ENCODE data around the gene KCND2.

KCND2 gene

GRCh38 chr7:120475994-120476393 lies 203.0 kb downstream of the KCND2 start:
- in situ Hi-C loops (cut with MboI; ENCODE audit: low sequenced_read_pairs) = no loop called here

DNA sequence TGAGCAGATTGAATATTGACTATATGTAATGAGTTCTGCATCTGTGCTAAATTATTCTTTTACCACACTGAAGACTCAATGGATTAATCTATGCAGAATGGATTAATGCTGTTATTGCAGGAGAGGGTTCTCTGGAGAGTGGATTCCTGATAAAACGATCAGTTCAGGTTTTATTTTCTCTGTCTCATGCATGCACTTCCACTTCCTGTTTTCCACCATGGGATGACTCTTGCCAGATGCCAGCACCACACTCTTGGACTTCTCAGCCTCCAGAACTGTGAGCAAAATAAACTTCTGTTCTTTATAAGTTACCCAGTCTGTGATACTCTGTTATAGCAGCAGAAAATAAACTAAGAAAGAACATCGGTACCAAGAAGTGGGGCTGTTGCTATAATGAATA lies 207.5 kb downstream of the KCND2 start:
- in situ Hi-C loops (cut with MboI; ENCODE audit: low sequenced_read_pairs) = no loop called here

- in situ Hi-C loops (cut with MboI; ENCODE audit: low sequenced_read_pairs) = no loop called here
These were observed 208.0 kb downstream of the KCND2 start for GRCh38 chr7:120480930-120481329.

DNA sequence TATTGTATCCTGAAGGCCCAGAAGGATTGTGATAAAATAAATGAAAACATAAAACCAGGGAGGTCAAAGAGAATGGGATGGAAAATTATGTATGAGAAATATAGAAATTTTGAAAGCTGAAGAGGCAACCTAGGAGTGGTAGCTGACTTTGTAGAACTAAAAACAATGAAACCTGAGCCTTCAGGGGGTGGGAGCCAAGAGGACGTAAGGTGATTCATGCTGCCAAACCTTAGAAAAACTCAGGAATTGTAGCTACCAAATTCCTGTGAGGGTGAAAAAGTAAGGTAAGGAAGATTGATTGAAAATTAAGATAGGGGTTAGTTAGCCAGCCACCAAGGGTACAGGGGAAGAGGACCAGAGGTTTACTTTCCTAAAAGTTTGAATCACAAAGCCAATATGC lies 213.2 kb downstream of the KCND2 start:
- in situ Hi-C loops (cut with MboI; ENCODE audit: low sequenced_read_pairs) = no loop called here

DNA sequence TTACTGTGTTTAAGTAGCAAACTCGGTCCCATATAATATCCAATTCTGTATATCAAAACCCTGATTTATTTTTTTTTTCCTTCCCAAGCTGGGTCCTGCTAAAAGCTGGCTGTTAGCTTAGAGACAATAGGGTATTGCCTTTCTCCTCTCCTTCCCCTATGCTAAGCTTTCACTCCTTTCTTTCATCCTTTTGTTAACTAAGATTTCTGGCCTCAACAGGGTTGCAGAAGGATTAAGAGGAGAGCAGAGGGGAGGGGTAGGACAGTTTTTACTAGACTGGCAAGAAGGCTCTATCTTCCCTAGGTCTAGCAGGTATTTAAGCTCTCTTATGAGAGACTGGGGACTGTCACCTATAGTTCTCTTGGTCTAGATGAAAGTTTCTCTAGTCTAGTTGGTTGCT lies 229.2 kb downstream of the KCND2 start:
- in situ Hi-C loops (cut with MboI; ENCODE audit: low sequenced_read_pairs) = no loop called here

DNA sequence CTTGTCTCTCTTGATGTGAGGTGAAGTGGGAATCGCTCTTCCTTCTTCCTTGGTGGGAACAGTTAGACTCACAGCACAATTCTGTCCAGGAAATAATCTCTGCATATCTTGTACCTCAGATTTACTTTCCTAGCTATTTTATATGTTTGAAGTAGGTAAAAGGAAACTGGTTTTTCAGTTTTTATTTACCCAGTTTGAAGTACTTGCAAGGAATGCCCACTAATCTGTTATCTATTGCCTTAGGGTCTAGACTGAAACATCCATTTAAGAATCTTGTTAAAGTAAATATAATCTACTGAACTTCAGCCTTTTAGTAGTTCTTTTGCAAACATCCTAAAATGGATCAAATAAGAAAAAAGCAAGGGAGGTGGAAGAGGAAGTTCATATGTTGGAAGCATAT lies 229.8 kb downstream of the KCND2 start:
- in situ Hi-C loops (cut with MboI; ENCODE audit: low sequenced_read_pairs) = no loop called here

GRCh38 chr7:120504386-120504785 lies 231.4 kb downstream of the KCND2 start:
- in situ Hi-C loops (cut with MboI; ENCODE audit: low sequenced_read_pairs) = no loop called here

GRCh38 chr7:120505770-120506169 lies 232.8 kb downstream of the KCND2 start:
- in situ Hi-C loops (cut with MboI; ENCODE audit: low sequenced_read_pairs) = no loop called here

- in situ Hi-C loops (cut with MboI; ENCODE audit: low sequenced_read_pairs) = no loop called here
These were observed 239.7 kb downstream of the KCND2 start for GRCh38 chr7:120512701-120513100.

- in situ Hi-C loops (cut with MboI; ENCODE audit: low sequenced_read_pairs) = no loop called here
These were observed 246.2 kb downstream of the KCND2 start for GRCh38 chr7:120519224-120519623.

DNA sequence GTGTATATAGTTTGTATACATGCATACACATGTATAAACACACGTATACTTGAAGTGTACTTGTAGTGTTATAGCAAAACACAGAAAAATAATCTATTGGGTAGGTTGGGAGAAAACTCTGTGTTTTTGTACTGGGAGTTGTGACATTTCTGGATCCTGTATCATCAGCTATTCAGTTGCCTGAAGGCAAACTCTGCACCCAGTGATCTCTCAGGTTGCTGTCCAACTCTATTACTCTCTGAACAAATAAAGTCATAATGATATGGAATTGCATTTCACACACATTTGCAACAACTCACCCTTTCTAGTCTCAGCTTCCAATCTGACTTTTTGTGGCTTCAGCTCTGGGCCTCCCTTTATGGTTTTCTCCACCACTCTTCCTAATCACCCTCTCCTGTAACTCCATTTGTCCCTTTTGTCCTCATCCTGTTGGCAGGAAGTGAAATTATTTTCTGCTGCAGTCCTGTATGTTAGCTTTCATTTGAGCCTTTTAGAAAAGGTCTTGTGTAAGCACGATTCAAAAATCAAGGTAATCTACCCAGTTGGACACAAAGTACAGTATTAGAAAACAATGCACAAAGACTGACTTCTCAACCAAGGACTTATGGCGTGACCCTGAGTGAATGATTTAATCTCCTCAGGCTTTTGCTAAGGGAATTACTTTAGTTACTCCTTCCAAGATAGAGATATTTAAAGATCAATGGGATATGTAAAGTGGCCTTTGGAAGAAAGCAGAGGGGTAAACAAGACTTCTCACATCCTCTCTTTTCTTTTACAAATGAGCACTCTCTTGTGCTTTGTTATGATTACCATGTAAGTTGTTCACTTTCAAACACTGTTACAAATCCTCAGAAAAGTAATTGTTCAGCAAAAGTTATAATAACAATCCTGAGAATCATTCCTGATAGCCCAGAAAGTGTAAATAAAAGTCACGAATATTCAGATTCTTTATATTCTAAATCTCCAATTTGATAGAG lies 249.1 kb downstream of the KCND2 start:
- in situ Hi-C loops (cut with MboI; ENCODE audit: low sequenced_read_pairs) = no loop called here

DNA sequence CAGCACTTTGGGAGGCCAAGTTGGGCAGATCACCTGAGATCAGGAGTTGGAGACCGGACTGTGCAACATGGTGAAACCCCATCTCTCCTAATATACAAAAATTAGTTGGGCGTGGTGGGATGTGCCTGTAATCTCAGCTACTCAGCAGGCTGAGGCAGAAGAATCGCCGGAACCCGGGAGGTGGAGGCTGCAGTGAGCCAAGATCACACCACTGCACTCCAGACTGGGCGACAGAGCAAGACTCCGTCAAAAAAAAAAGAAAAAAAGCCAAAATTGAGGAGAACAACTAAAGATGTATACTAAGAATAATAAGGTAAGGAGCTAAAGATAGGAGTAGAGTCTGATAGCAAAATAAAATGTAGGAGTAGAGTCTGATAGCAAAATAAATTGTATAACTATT lies 251.0 kb downstream of the KCND2 start:
- in situ Hi-C loops (cut with MboI; ENCODE audit: low sequenced_read_pairs) = no loop called here

DNA sequence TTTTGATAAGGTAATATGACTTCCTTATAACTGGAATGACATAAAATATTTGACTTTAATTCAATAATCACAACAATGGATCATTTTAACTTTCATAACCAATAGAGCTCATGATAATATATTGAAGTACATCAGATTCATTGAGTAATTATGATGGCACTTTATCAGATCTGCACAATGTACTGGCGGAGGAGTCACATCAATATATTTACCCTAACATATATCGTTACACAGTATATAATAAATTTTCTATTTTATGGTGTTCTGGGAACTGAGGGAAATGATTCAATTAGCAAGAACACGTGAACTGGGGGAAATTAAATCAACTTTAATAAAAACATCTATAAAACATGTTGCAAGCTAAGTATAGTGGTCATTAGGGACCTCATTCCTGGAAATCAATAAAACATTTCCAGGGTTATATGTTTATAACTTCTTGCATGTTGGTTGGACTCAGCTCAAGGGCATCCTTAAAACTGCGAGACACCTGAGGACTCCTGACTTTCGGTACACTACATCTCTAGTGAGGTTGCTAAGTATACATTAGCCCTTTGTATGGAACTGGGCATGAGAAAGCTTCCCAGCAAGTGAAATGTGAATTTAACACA lies 254.0 kb downstream of the KCND2 start:
- in situ Hi-C loops (cut with MboI; ENCODE audit: low sequenced_read_pairs) = no loop called here

DNA sequence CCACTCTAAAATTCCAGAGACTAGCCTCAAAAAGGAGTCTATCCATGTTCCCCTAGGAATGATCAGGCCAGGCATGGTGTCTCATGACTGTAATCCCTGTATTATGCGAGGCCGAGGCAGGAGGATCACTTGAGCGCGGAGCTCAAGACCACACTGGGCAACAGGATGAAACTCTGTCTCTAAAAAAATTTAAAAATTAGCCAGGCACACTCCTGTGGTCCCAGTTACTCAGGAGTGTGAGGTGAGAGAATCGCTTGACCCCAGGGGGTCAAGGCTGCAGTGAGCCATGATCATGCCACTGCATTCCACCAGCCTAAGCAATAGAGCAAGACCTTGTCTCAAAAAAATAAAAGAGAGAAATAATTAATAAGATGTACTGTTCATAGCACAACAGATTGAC lies 256.8 kb downstream of the KCND2 start:
- in situ Hi-C loops (cut with MboI; ENCODE audit: low sequenced_read_pairs) = no loop called here

GRCh38 chr7:120538335-120538734 lies 265.4 kb downstream of the KCND2 start:
- in situ Hi-C loops (cut with MboI; ENCODE audit: low sequenced_read_pairs) = no loop called here

DNA sequence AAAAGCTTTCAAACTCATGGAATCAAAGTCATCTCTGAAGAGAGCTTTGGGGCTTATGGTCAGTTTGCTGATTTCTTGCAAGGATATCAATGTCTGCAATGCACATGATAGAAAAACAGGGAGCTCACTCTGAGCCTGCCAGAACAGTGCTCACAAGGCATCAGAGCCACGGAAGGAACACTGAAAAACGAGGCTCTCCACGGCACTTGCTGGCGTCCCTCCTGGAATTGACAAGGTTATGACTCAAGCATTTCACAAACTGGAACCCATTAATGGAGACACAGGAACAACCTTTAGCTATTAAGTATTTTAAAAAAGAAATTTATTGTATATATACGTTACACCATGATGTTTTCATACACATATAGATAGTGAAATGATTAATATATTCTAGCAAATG lies 266.3 kb downstream of the KCND2 start:
- in situ Hi-C loops (cut with MboI; ENCODE audit: low sequenced_read_pairs) = no loop called here

- in situ Hi-C loops (cut with MboI; ENCODE audit: low sequenced_read_pairs) = no loop called here
These were observed 274.6 kb downstream of the KCND2 start for GRCh38 chr7:120547605-120548004.

- in situ Hi-C loops (cut with MboI; ENCODE audit: low sequenced_read_pairs) = no loop called here
These were observed 277.6 kb downstream of the KCND2 start for GRCh38 chr7:120550494-120551048.

GRCh38 chr7:120553491-120553890 lies 280.5 kb downstream of the KCND2 start:
- in situ Hi-C loops (cut with MboI; ENCODE audit: low sequenced_read_pairs) = no loop called here

GRCh38 chr7:120554960-120555571 lies 282.1 kb downstream of the KCND2 start:
- in situ Hi-C loops (cut with MboI; ENCODE audit: low sequenced_read_pairs) = no loop called here

- in situ Hi-C loops (cut with MboI; ENCODE audit: low sequenced_read_pairs) = no loop called here
These were observed 291.2 kb downstream of the KCND2 start for GRCh38 chr7:120564145-120564544.

DNA sequence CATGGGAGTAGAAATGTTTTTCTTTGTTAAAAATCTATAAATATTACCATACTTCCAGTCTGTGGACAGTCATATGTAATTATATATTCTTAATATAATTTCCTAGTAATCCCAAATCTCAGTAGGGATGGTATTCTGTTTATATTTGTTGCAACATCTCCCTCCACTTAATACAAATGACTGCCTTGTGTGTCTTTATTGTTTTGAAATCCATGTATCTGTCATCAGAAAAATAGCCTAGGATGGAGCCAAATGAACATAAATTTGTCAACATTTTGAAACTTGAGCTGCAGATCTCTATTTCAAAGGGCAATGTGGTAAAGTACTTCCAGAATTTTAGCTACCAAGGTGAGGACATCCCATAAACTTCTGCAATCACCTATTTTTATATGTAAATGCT lies 294.2 kb downstream of the KCND2 start:
- in situ Hi-C loops (cut with MboI; ENCODE audit: low sequenced_read_pairs) = no loop called here

Data from hTERT RPE-1 (cell line).